SK-N-SH (cell line): ENCODE data around the gene PAEP.

Source experiments
- EZH2phosphoT487 ChIP-seq: fragments of 200-600 bp; sonication (generic); IDR thresholded peaks from 2 replicates; pipeline ENCODE4 v1.6.1; 2017; ENCODE audit warnings: low read depth, mixed run types, mild to moderate bottlenecking, antibody characterized with exemption, moderate library complexity, borderline replicate concordance
- FOXJ3 ChIP-seq: sonication (generic); formaldehyde crosslinking; IDR thresholded peaks from 2 replicates; pipeline ENCODE4 v1.5.1; 2020; ENCODE audit warnings: mild to moderate bottlenecking, missing genetic modification reagents
- GATA2 ChIP-seq: sonication (generic); formaldehyde crosslinking; IDR thresholded peaks from 2 replicates; pipeline ENCODE4 v1.5.0; 2020; ENCODE audit warnings: mild to moderate bottlenecking, missing genetic modification reagents
- JUND ChIP-seq: IDR thresholded peaks from 2 replicates; pipeline ENCODE4 v1.4.0; 2012
- MEF2A ChIP-seq: IDR thresholded peaks from 2 replicates; pipeline ENCODE4 v1.4.0; 2012; ENCODE audit warnings: low read depth, borderline replicate concordance
- MXI1 ChIP-seq: IDR thresholded peaks from 2 replicates; pipeline ENCODE4 v1.6.1; 2012; ENCODE audit warnings: mild to moderate bottlenecking, low read depth, low read length, improper control_type of control experiment
- RXRA ChIP-seq: IDR thresholded peaks from 2 replicates; pipeline ENCODE4 v1.4.0; 2012; ENCODE audit warnings: low read depth, mild to moderate bottlenecking, borderline replicate concordance
- SIN3A ChIP-seq: IDR thresholded peaks from 2 replicates; pipeline ENCODE4 v1.6.1; 2012; ENCODE audit warnings: low read depth, mild to moderate bottlenecking, low read length, moderate library complexity, borderline replicate concordance
- TF ChIP-seq, protein P1 (sequence below): fragments of 200-600 bp; sonication (generic); IDR thresholded peaks from 2 replicates; pipeline ENCODE4 v1.6.1; 2017; ENCODE audit warnings: antibody characterized with exemption, mild to moderate bottlenecking, moderate library complexity
- TF ChIP-seq, protein P2 (sequence below): IDR thresholded peaks from 2 replicates; pipeline ENCODE4; 2012
- TF ChIP-seq, protein P3 (sequence below): IDR thresholded peaks from 2 replicates; pipeline ENCODE4 v1.4.0; 2012; ENCODE audit warnings: low read depth

DNA sequence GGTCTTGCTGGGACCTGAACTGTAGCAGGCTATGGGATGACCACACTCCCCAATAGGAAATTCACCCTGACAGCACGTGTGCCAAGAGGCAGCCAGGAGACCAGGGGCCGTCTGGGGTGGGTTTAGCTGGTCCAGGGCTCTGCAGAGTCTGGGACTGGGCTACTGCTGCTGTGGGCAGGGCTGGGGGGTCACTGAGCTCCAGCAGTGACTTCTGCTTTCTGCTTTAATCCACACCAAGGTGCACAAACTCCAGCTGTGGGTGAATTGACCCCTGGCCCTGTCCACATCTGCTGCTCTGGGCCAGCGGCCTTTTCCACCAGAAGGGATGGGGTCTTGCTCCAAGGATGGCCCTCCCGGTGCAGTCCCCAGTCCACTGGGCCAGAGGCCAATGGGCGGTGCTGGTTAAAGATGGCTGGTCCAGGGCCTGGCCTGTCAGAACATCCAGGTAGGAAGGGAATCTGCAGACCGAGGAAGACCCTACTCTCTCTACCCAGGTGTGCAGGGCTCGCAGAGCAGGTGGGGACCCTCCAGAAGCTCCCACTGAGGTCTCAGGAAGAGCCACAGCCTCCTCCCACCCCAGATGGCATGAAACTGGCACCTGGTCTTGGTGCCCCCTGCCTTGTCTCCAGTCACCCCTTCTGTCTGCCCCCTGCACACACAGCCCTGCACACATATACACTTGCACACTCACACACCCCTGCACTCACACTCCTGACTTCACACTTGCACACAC, 49.8 kb downstream of the PAEP start:
- TF ChIP-seq SIN3A = no peak
- no peak for TF ChIP-seq RXRA
- TF ChIP-seq FOXJ3 (CRISPR knock-in tag) = no peak
- TF ChIP-seq, protein P1, sequence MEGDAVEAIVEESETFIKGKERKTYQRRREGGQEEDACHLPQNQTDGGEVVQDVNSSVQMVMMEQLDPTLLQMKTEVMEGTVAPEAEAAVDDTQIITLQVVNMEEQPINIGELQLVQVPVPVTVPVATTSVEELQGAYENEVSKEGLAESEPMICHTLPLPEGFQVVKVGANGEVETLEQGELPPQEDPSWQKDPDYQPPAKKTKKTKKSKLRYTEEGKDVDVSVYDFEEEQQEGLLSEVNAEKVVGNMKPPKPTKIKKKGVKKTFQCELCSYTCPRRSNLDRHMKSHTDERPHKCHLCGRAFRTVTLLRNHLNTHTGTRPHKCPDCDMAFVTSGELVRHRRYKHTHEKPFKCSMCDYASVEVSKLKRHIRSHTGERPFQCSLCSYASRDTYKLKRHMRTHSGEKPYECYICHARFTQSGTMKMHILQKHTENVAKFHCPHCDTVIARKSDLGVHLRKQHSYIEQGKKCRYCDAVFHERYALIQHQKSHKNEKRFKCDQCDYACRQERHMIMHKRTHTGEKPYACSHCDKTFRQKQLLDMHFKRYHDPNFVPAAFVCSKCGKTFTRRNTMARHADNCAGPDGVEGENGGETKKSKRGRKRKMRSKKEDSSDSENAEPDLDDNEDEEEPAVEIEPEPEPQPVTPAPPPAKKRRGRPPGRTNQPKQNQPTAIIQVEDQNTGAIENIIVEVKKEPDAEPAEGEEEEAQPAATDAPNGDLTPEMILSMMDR = no peak
- TF ChIP-seq MEF2A = no peak
- TF ChIP-seq, protein P2, sequence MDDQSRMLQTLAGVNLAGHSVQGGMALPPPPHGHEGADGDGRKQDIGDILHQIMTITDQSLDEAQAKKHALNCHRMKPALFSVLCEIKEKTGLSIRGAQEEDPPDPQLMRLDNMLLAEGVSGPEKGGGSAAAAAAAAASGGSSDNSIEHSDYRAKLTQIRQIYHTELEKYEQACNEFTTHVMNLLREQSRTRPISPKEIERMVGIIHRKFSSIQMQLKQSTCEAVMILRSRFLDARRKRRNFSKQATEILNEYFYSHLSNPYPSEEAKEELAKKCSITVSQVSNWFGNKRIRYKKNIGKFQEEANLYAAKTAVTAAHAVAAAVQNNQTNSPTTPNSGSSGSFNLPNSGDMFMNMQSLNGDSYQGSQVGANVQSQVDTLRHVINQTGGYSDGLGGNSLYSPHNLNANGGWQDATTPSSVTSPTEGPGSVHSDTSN = no peak
- TF ChIP-seq, protein P3, sequence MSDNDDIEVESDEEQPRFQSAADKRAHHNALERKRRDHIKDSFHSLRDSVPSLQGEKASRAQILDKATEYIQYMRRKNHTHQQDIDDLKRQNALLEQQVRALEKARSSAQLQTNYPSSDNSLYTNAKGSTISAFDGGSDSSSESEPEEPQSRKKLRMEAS = no peak
- no peak for TF ChIP-seq JUND
- no peak for TF ChIP-seq GATA2 (CRISPR knock-in tag)
- TF ChIP-seq EZH2phosphoT487 = no peak
- TF ChIP-seq MXI1 = no peak
